Activated T-cell treated with anti-CD3 and anti-CD28 coated beads, Interleukin-2, amount 50 U/mL, for 72 hours (primary cell): ENCODE data around the gene SPATA16. TPM values are rescaled to one million over a fixed set of nuclear protein-coding genes. Genes with fewer than 3 reads are reported as not detected.

Source experiments
- ATAC-seq, 2 donors: fragments of 150-1000 bp; cut with Tn5 transposase; replicated peaks in 1 of 2; 2 replicates each; pipeline ENCODE4 v1.10.0; 2021; ENCODE audit warnings: moderate library complexity in 2 of 2, mild to moderate bottlenecking in 1 of 2
- DNase-seq, 2 donors: peaks; one replicate each; pipeline ENCODE4 v3.0.0; 2021 to 2022; ENCODE audit warnings: mixed read lengths in 1 of 2
- H3K27ac Mint-ChIP-seq: one replicate; pipeline ENCODE4 v1.8.0; 2022; ENCODE audit warnings: mild to moderate bottlenecking, moderate library complexity, mixed read lengths
- H3K27me3 Mint-ChIP-seq: one replicate; pipeline ENCODE4 v1.8.0; 2022; ENCODE audit warnings: low read depth, mixed read lengths
- H3K36me3 Mint-ChIP-seq, 2 donors: one replicate each; pipeline ENCODE4 v1.8.0; 2022; ENCODE audit warnings: mixed read lengths in 2 of 2, mild to moderate bottlenecking in 1 of 2; ENCODE audit not compliant: insufficient read depth in 2 of 2
- H3K4me1 Mint-ChIP-seq: one replicate; pipeline ENCODE4 v1.8.0; 2022; ENCODE audit warnings: low read depth, mixed read lengths
- H3K4me3 Mint-ChIP-seq, 2 donors: one replicate each; pipeline ENCODE4 v1.8.0; 2022; ENCODE audit warnings: mild to moderate bottlenecking in 2 of 2, mixed read lengths in 2 of 2, moderate library complexity in 2 of 2
- H3K9me3 Mint-ChIP-seq, 2 donors: one replicate each; pipeline ENCODE4 v1.8.0; 2022; ENCODE audit warnings: mixed read lengths in 2 of 2
- total RNA-seq, 2 donors: library from RNA; stranded (reverse); gene quantifications; one replicate each; pipeline ENCODE4 v1.2.3, GENCODE V29; 2022

The SPATA16 gene
- total RNA-seq, 2 donors from 2014 or later = not detected

GRCh38 chr3:172840913-172841312, 300.1 kb downstream of the SPATA16 start:
- H3K36me3 Mint-ChIP-seq = no peaks in the 10 kb centered on the region

GRCh38 chr3:172840463-172840862, 300.6 kb downstream of the SPATA16 start:
- H3K4me1 Mint-ChIP-seq = no peaks in the 10 kb centered on the region
- no peak for ATAC-seq

More at GRCh38 chr3:172840913-172841312, 300.1 kb downstream of the SPATA16 start:
- Mint-ChIP-seq H3K27ac (no peak overlapping the region), H3K4me3 (no peak overlapping the region), H3K4me1 (peaks cover under 1% of the 10 kb centered on the region), H3K9me3 (no peaks in the 10 kb centered on the region), H3K27me3 (peaks cover 12% of the 10 kb centered on the region)
- ATAC-seq (no peak), DNase-seq (no peak)

GRCh38 chr3:172839679-172840078, 301.4 kb downstream of the SPATA16 start:
- Mint-ChIP-seq H3K36me3 (no peaks in the 10 kb centered on the region), H3K4me1 (no peaks in the 10 kb centered on the region), H3K9me3 (no peaks in the 10 kb centered on the region), H3K27me3 (peaks cover 12% of the 10 kb centered on the region), H3K4me3 (no peak overlapping the region), H3K27ac (no peak overlapping the region)
- ATAC-seq (no peak), DNase-seq (no peak)

More at GRCh38 chr3:172840463-172840862, 300.6 kb downstream of the SPATA16 start:
- Mint-ChIP-seq H3K27ac (no peak overlapping the region), H3K4me3 (no peak overlapping the region), H3K9me3 (no peaks in the 10 kb centered on the region), H3K27me3 (peaks cover 12% of the 10 kb centered on the region), H3K36me3 (no peaks in the 10 kb centered on the region)
- DNase-seq = no peak
